Mesodermal cell (in vitro differentiated cells): ENCODE results near the gene DNAAF8.

Experiments used
- H3K27ac ChIP-seq: 2 replicates; pipeline ENCODE4 v1.7.0; 2013; ENCODE audit warnings: mild to moderate bottlenecking, low read depth, low read length, moderate library complexity; ENCODE audit not compliant: severe bottlenecking
- H3K36me3 ChIP-seq: 2 replicates; pipeline ENCODE4 v1.7.1; 2013; ENCODE audit warnings: mild to moderate bottlenecking, low read length, moderate library complexity; ENCODE audit not compliant: control insufficient read depth, insufficient read depth
- H3K4me1 ChIP-seq: one replicate; pipeline ENCODE4 v1.7.1; 2013; ENCODE audit warnings: mild to moderate bottlenecking, low read length; ENCODE audit not compliant: insufficient read depth, control insufficient read depth, poor library complexity, severe bottlenecking
- H3K4me3 ChIP-seq: 2 replicates; pipeline ENCODE4 v1.7.0; 2013; ENCODE audit warnings: low read length, control low read depth, mild to moderate bottlenecking; ENCODE audit not compliant: insufficient read depth, poor library complexity, severe bottlenecking; ENCODE audit errors: extremely low read depth
- H3K9me3 ChIP-seq: 2 replicates; pipeline ENCODE4 v1.7.1; 2013; ENCODE audit warnings: mild to moderate bottlenecking, low read length, moderate library complexity; ENCODE audit not compliant: control insufficient read depth
- WGBS, 2 experiments: methylation state at CpG; one replicate each; pipeline ENCODE4 v1.1.5; 2013; ENCODE audit warnings: missing lambda C conversion rate in 2 of 2; ENCODE audit not compliant: insufficient coverage in 2 of 2; 5-methylcytosine and 5-hydroxymethylcytosine counted together

The DNAAF8 gene

GRCh38 chr16:4689864-4690704 is 44.3 kb upstream of the DNAAF8 start:
- 93 to 97% methylated on average over 26 to 28 of the region's 31 CpGs for WGBS, 2 experiments
- H3K36me3 ChIP-seq, result peaks cover 39% of the 10 kb centered on the region
- H3K4me1 ChIP-seq, result peaks cover 4% of the 10 kb centered on the region
- H3K4me3 ChIP-seq, result no peak overlapping the region
- no peaks in the 10 kb centered on the region for H3K9me3 ChIP-seq
- no peak overlapping the region for H3K27ac ChIP-seq

GRCh38 chr16:4690946-4691665 is 43.2 kb upstream of the DNAAF8 start:
- H3K4me3 ChIP-seq, result no peak overlapping the region
- peaks cover 4% of the 10 kb centered on the region for H3K4me1 ChIP-seq
- no peaks in the 10 kb centered on the region for H3K9me3 ChIP-seq
- H3K36me3 ChIP-seq, result peaks cover 39% of the 10 kb centered on the region
- WGBS, 2 experiments, result 90 to 93% methylated on average over 16 to 19 of the region's 19 CpGs
- H3K27ac ChIP-seq, result no peak overlapping the region

GRCh38 chr16:4691666-4692412 is 42.5 kb upstream of the DNAAF8 start:
- Histone ChIP-seq H3K9me3 (no peaks in the 10 kb centered on the region), H3K27ac (no peak overlapping the region), H3K4me3 (no peak overlapping the region), H3K4me1 (peaks cover 4% of the 10 kb centered on the region), H3K36me3 (peaks cover 38% of the 10 kb centered on the region)
- WGBS, 2 experiments, result 90 to 91% methylated on average over 13 to 16 of the region's 20 CpGs

GRCh38 chr16:4692460-4693295 is 41.7 kb upstream of the DNAAF8 start:
- Histone ChIP-seq H3K27ac (peak overlapping the region; percentile 49), H3K36me3 (peaks cover 36% of the 10 kb centered on the region), H3K4me3 (peak overlapping the region; percentile 92), H3K9me3 (no peaks in the 10 kb centered on the region), H3K4me1 (peaks cover 4% of the 10 kb centered on the region)
- 39 to 44% methylated on average over 28 to 31 of the region's 31 CpGs for WGBS, 2 experiments

GRCh38 chr16:4693296-4693955 is 40.9 kb upstream of the DNAAF8 start, which contains the start of gene NUDT16L1:
NUDT16L1 (plus strand) TSS chr16:4693562; CDS start chr16:4693727, 165 bp downstream.
- peak within 1 kb of the TSS; percentile 92 for H3K4me3 ChIP-seq

GRCh38 chr16:4693956-4694641 is 40.2 kb upstream of the DNAAF8 start:
- WGBS, 2 experiments, result 1% methylated on average over 36 to 40 of the region's 54 CpGs
- peak overlapping the region; percentile 76 for H3K27ac ChIP-seq

More at GRCh38 chr16:4693296-4693955, 40.9 kb upstream of the DNAAF8 start, which contains the start of gene NUDT16L1:
- no peaks in the 10 kb centered on the region for H3K9me3 ChIP-seq
- H3K4me1 ChIP-seq, result peaks cover 4% of the 10 kb centered on the region
- H3K36me3 ChIP-seq, result peaks cover 38% of the 10 kb centered on the region
- WGBS, 2 experiments, result 0% methylated on average over 69 to 81 of the region's 91 CpGs
- H3K27ac ChIP-seq, result peak within 1 kb of the TSS; percentile 76

GRCh38 chr16:4694642-4695451 is 39.5 kb upstream of the DNAAF8 start:
- Histone ChIP-seq H3K4me3 (peak overlapping the region; percentile 92), H3K4me1 (peaks cover 4% of the 10 kb centered on the region), H3K9me3 (no peaks in the 10 kb centered on the region), H3K27ac (no peak overlapping the region), H3K36me3 (peaks cover 43% of the 10 kb centered on the region)
- WGBS, 2 experiments, result 86 to 89% methylated on average over 21 of the region's 26 CpGs

More at GRCh38 chr16:4693956-4694641, 40.2 kb upstream of the DNAAF8 start:
- H3K36me3 ChIP-seq, result peaks cover 38% of the 10 kb centered on the region
- H3K4me1 ChIP-seq, result peaks cover 4% of the 10 kb centered on the region
- H3K4me3 ChIP-seq, result peak overlapping the region; percentile 92
- no peaks in the 10 kb centered on the region for H3K9me3 ChIP-seq

GRCh38 chr16:4695473-4696171 is 38.7 kb upstream of the DNAAF8 start:
- WGBS, 2 experiments, result 93 to 94% methylated on average over 11 to 12 of the region's 12 CpGs
- peaks cover 46% of the 10 kb centered on the region for H3K36me3 ChIP-seq
- no peak overlapping the region for H3K4me3 ChIP-seq
- H3K27ac ChIP-seq, result peak overlapping the region; percentile 16
- peaks cover 4% of the 10 kb centered on the region for H3K4me1 ChIP-seq
- no peaks in the 10 kb centered on the region for H3K9me3 ChIP-seq
